GM19455 (cell line): ENCODE data around the gene ZNF544.
A peak's percentile ranks its signal among the peaks of the same experiment; 100 is the strongest.
"Not testable (repeated sequence)": the region's sequence is repeated elsewhere in the genome, so short reads cannot be mapped to it uniquely, and the experiment has no call there.

Experiments
- ATAC-seq: cut with Tn5 transposase; IDR thresholded peaks from one replicate; pipeline ENCODE4 v1.9.1; 2021; ENCODE audit not compliant: unreplicated experiment

ZNF544 gene

GRCh38 chr19:58304748-58305064 is 76.0 kb downstream of the ZNF544 start:
- peak; percentile 5 for ATAC-seq

DNA sequence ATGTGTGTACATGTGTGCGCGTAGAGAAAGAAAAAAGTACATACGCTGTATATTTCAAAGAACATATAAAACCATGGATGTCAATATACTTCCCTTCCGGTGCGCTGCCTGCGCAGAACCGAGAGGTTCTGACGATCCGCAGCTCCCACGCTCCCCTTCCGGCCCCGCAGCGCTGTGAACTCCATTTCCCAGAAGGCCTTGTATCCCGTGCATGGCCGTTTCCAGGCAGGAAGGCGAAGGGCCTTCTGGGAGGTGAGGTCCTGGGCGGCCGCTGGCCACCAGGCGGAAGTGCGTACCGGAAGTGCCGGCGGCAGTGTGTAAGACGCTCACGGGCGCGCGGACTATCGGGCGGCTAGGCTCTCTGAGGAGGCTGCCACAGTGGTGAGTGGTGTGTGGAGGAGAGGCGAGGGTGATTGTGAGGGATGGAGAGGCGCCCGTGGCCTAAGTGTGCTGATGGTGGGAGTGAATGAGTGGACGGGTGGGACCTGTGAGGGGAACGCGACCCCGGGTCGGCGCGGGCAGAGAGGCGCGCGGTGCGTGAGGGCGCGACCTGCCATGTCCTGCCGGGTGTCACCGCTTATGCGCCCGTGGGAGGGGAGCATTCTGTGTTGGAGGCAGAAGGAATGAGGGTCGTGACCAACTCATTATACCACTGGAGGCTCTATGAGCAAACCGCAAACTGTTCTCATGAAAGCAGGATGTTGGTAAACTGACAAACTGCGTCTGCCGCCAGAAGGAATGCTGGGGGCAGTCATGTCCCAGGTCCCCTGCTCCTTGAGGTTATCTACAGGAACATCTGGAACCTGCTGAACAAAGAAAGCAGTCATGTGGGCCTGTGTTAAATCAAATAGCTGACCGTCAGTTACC is 76.6 kb downstream of the ZNF544 start, which contains the start of gene ERVK3-1:
Gene ERVK3-1 (plus strand): TSS at position 313 of the 867 bp plus-strand sequence. CDS start 6,792 bp downstream, outside the sequence.
- peak; percentile 95 for ATAC-seq

DNA sequence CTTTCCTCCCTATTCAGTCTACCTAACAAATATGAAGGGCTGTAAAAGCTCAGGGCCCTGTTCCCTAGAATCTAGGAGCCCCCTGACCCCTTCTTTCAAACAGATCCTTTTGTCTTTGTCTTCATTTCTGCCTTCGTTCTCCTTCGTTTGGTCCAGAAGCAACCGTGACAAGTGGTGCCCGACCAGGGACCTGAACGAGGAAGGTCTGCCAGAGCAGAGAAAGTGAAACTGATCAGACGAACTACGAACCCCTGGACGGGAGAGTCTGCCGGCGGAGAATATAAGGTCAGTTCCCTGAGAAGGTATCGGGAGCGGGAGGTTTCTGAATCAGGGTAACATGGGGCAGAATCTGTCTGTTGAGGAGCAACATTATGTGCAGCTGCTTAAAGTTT is 77.2 kb downstream of the ZNF544 start:
- no peak for ATAC-seq

DNA sequence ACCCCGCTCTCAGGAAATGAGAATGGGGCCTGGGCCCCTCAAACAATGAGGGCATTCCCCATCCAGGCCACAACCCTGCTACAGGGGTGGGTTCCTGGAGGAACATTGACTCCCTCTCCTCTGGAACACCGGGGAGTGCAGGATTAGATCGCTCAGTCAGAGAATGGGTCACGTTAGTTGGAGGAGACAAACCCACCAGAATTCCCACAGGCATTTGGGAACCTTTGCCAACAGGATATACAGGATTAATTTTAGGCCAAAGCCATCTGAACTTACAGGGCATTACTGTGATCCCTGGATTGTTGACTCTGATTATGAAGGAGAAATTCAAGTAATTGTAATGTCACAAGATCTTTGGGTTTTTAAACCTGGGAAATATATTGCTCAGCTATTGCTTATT is 79.0 kb downstream of the ZNF544 start:
- no peak for ATAC-seq

DNA sequence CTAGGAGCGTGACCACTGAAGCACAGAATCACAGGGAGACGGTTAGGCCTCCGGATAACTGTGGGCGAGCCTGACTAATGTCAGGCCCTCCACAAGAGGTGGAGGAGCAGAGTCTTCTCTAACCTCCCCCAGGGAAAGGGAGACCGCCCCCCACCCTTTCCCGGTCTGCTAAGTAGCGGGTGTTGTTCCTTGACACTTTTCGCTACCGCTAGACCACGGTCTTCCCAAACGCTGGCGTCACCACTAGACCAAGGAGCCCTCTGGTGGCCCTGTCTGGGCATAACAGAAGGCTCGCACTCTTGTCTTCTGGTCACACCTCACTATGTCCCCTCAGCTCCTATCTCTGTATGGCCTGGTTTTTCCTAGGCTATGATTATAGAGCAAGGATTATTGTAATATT is 82.0 kb downstream of the ZNF544 start:
- not testable (repeated sequence) for ATAC-seq

DNA sequence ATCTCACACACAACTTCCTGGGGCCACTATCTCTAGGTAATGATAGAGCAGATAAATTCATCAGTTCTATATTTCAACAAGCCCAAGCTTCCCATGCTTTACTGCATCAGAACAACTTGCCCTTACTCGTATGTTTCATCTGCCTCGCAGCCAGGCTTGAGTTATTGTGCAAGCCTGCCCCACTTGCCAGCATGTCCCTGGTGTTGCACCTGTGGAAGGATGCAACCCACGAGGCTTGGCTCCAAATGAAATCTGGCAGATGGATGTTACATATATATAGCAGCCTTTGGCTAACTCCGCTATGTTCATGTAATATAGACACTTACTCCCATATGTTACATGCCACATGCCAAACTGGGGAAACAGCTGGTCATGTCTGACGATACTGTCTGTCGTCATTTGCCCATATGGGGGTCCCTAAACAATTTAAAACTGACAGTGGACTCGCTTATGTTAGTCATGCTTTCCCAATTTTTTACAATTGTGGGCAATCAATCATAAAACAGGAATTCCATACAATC is 82.7 kb downstream of the ZNF544 start:
- no peak for ATAC-seq
